ENCODE measurements around the gene SPTLC1. TPM values are rescaled to one million over a fixed set of nuclear protein-coding genes. Genes with fewer than 3 reads are reported as not detected.

The SPTLC1 gene
- polyA plus RNA-seq, 1 donor from 2014 or later: 74.8 TPM

DNA sequence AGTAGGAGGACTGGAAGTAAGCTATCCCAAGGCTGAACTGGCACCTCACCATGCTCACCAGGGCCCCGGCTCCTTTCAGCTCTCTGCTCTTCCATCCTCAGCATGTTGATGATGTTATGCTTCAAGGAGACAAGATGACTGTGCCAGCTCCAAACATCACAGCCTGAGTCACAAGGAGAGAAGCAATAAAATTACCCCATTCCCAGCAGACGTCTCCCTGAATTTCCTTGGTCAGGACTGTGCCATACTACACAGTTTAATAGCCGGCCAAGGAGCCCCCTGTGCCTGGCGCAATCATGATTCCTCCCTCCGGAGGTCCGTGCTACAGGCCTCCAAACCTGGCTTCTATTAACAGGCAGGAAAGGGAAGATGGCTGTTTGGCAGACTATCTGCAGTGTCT is 114.0 kb downstream of the SPTLC1 start:
- H3K36me3 ChIP-seq (ENCODE audit: insufficient read depth, low read length): no peaks in the 10 kb centered on the region
- H3K79me2 ChIP-seq (replicated peaks; ENCODE audit: insufficient read depth, low read length): no peaks in the 10 kb centered on the region
- H3K27ac ChIP-seq (ENCODE audit: low read length): no peak overlapping the region
- no peaks in the 10 kb centered on the region for H3K9me3 ChIP-seq (ENCODE audit: low read length)
- TF ChIP-seq, protein P1, sequence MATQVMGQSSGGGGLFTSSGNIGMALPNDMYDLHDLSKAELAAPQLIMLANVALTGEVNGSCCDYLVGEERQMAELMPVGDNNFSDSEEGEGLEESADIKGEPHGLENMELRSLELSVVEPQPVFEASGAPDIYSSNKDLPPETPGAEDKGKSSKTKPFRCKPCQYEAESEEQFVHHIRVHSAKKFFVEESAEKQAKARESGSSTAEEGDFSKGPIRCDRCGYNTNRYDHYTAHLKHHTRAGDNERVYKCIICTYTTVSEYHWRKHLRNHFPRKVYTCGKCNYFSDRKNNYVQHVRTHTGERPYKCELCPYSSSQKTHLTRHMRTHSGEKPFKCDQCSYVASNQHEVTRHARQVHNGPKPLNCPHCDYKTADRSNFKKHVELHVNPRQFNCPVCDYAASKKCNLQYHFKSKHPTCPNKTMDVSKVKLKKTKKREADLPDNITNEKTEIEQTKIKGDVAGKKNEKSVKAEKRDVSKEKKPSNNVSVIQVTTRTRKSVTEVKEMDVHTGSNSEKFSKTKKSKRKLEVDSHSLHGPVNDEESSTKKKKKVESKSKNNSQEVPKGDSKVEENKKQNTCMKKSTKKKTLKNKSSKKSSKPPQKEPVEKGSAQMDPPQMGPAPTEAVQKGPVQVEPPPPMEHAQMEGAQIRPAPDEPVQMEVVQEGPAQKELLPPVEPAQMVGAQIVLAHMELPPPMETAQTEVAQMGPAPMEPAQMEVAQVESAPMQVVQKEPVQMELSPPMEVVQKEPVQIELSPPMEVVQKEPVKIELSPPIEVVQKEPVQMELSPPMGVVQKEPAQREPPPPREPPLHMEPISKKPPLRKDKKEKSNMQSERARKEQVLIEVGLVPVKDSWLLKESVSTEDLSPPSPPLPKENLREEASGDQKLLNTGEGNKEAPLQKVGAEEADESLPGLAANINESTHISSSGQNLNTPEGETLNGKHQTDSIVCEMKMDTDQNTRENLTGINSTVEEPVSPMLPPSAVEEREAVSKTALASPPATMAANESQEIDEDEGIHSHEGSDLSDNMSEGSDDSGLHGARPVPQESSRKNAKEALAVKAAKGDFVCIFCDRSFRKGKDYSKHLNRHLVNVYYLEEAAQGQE (IDR thresholded peaks at IDR 0.05; ENCODE audit: borderline replicate concordance): no peak
- TF ChIP-seq EZH2 (IDR thresholded peaks at IDR 0.05; ENCODE audit: borderline replicate concordance, insufficient read depth, low read length, poor library complexity, severe bottlenecking) (no peak), RAD21 (conservative IDR thresholded peaks at IDR 0.05) (no peak), EP300 (conservative IDR thresholded peaks at IDR 0.05; ENCODE audit: poor library complexity, severe bottlenecking) (no peak), POLR2AphosphoS5 (IDR thresholded peaks at IDR 0.05) (no peak), SMC3 (conservative IDR thresholded peaks at IDR 0.05; ENCODE audit: poor library complexity) (no peak), TAF1 (IDR thresholded peaks at IDR 0.05; ENCODE audit: low read depth) (no peak), MXI1 (conservative IDR thresholded peaks at IDR 0.05; ENCODE audit: poor library complexity, severe bottlenecking) (no peak)
- TF ChIP-seq, protein P2, sequence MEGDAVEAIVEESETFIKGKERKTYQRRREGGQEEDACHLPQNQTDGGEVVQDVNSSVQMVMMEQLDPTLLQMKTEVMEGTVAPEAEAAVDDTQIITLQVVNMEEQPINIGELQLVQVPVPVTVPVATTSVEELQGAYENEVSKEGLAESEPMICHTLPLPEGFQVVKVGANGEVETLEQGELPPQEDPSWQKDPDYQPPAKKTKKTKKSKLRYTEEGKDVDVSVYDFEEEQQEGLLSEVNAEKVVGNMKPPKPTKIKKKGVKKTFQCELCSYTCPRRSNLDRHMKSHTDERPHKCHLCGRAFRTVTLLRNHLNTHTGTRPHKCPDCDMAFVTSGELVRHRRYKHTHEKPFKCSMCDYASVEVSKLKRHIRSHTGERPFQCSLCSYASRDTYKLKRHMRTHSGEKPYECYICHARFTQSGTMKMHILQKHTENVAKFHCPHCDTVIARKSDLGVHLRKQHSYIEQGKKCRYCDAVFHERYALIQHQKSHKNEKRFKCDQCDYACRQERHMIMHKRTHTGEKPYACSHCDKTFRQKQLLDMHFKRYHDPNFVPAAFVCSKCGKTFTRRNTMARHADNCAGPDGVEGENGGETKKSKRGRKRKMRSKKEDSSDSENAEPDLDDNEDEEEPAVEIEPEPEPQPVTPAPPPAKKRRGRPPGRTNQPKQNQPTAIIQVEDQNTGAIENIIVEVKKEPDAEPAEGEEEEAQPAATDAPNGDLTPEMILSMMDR (IDR thresholded peaks at IDR 0.05; ENCODE audit: poor library complexity, severe bottlenecking): no peak
- no peak overlapping the region for H2AFZ ChIP-seq (ENCODE audit: low read depth, low read length)
- H4K20me1 ChIP-seq (ENCODE audit: insufficient read depth): no peaks in the 10 kb centered on the region
- H3K9me2 ChIP-seq (ENCODE audit: insufficient read depth, low read length): no peaks in the 10 kb centered on the region
- H3K9ac ChIP-seq (ENCODE audit: low read length): no peak overlapping the region
- H3K27me3 ChIP-seq (ENCODE audit: insufficient read depth, low read depth, low read length): no peaks in the 10 kb centered on the region
- no peak overlapping the region for H3K4me2 ChIP-seq (ENCODE audit: low read length)
- H3K4me3 ChIP-seq (ENCODE audit: low read length): no peak overlapping the region
- no peaks in the 10 kb centered on the region for H3F3A ChIP-seq (ENCODE audit: insufficient read depth, low read length, poor library complexity, severe bottlenecking)

DNA sequence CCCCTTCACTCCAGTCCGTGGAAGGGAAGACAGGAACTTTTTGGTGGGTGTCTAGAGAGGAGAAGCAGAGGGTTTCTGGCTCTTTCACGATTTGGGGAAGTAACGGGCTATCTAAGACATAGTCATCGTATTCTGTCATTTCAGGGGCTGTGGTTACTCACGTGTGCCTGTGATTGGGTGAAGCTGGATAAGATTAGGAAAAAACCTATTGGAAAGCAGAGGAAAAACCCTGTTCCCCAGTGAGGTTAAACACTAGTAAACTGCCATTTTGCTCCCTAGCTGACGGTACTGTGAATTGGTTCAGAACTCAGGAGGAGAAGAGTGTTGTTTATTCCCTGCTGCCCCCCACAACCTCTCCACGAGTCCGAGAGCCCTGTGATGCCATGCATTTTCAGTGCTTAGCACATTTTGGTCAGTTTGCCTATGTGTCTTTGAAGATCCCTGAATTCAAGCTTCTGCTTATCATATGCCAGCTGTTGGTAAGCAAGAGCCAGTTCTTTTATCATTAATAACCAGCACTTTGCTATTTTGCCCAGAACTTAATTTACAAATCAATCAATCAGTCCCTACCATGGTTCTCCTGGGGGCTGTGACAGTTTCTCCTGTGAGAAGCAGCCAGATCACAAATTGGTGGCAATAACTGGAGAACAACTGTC is 120.1 kb downstream of the SPTLC1 start:
- Histone ChIP-seq H3K27me3 (ENCODE audit: insufficient read depth, low read depth, low read length) (no peaks in the 10 kb centered on the region), H4K20me1 (ENCODE audit: insufficient read depth) (no peaks in the 10 kb centered on the region)
- TF ChIP-seq TAF1 (IDR thresholded peaks at IDR 0.05; ENCODE audit: low read depth) (no peak), EZH2 (IDR thresholded peaks at IDR 0.05; ENCODE audit: borderline replicate concordance, insufficient read depth, low read length, poor library complexity, severe bottlenecking) (no peak), MXI1 (conservative IDR thresholded peaks at IDR 0.05; ENCODE audit: poor library complexity, severe bottlenecking) (no peak), EP300 (conservative IDR thresholded peaks at IDR 0.05; ENCODE audit: poor library complexity, severe bottlenecking) (no peak), POLR2AphosphoS5 (IDR thresholded peaks at IDR 0.05) (no peak), SMC3 (conservative IDR thresholded peaks at IDR 0.05; ENCODE audit: poor library complexity) (no peak), RAD21 (conservative IDR thresholded peaks at IDR 0.05) (no peak)
- TF ChIP-seq, protein P1 (IDR thresholded peaks at IDR 0.05; ENCODE audit: borderline replicate concordance): no peak

More for the DNA sequence above, 120.1 kb downstream of the SPTLC1 start:
- no peaks in the 10 kb centered on the region for H3F3A ChIP-seq (ENCODE audit: insufficient read depth, low read length, poor library complexity, severe bottlenecking)
- no peak overlapping the region for H3K4me3 ChIP-seq (ENCODE audit: low read length)
- no peaks in the 10 kb centered on the region for H3K9me3 ChIP-seq (ENCODE audit: low read length)
- H3K4me2 ChIP-seq (ENCODE audit: low read length): no peak overlapping the region
- H3K27ac ChIP-seq (ENCODE audit: low read length): no peak overlapping the region
- H2AFZ ChIP-seq (ENCODE audit: low read depth, low read length): no peak overlapping the region
- H3K9me2 ChIP-seq (ENCODE audit: insufficient read depth, low read length): no peaks in the 10 kb centered on the region
- H3K79me2 ChIP-seq (replicated peaks; ENCODE audit: insufficient read depth, low read length): no peaks in the 10 kb centered on the region
- H3K9ac ChIP-seq (ENCODE audit: low read length): no peak overlapping the region
- no peaks in the 10 kb centered on the region for H3K36me3 ChIP-seq (ENCODE audit: insufficient read depth, low read length)
